ENCODE data around the gene KRT33B. TPM values are rescaled to one million over a fixed set of nuclear protein-coding genes. Genes with fewer than 3 reads are reported as not detected.

Gene KRT33B
- total RNA-seq, 4 donors from 2014 or later: not detected

- Histone ChIP-seq H3K9me3 (no peaks in the 10 kb centered on the region), H3K4me1 (no peaks in the 10 kb centered on the region), H3K4me3 (no peak overlapping the region), H3K27ac (replicated peaks in 1 of 4) (no peak overlapping the region), H3K36me3 (no peaks in the 10 kb centered on the region), H3K27me3 (no peaks in the 10 kb centered on the region)
- WGBS: 86% methylated on average over 9 of the region's 10 CpGs
- TF ChIP-seq CTCF (IDR thresholded peaks at IDR 0.05) (no peak), POLR2A (IDR thresholded peaks at IDR 0.05; ENCODE audit: low read depth) (no peak), POLR2AphosphoS5 (IDR thresholded peaks at IDR 0.05) (no peak), EP300 (IDR thresholded peaks at IDR 0.05) (no peak)
- intact Hi-C loops (cut with DNase I): no loop called here
- no peak for DNase-seq (ENCODE audit: extremely low spot score)
Measured at GRCh38 chr17:41394254-41394996, 24.8 kb upstream of the KRT33B start.

GRCh38 chr17:41393826-41394225, 24.2 kb upstream of the KRT33B start:
- H3K4me3 ChIP-seq: no peak overlapping the region
- H3K9me3 ChIP-seq: no peaks in the 10 kb centered on the region
- no peak overlapping the region for H3K27ac ChIP-seq (replicated peaks in 1 of 4)
- 80% methylated on average over 10 of the region's 10 CpGs for WGBS
- no peaks in the 10 kb centered on the region for H3K36me3 ChIP-seq
- DNase-seq (ENCODE audit: extremely low spot score): no peak
- TF ChIP-seq POLR2A (IDR thresholded peaks at IDR 0.05; ENCODE audit: low read depth): no peak
- TF ChIP-seq EP300 (IDR thresholded peaks at IDR 0.05): no peak
- TF ChIP-seq POLR2AphosphoS5 (IDR thresholded peaks at IDR 0.05): no peak
- TF ChIP-seq CTCF (IDR thresholded peaks at IDR 0.05): no peak
- no peaks in the 10 kb centered on the region for H3K27me3 ChIP-seq
- H3K4me1 ChIP-seq: no peaks in the 10 kb centered on the region
- intact Hi-C loops (cut with DNase I): no loop called here

- WGBS: 60% methylated on average over 5 of the region's 5 CpGs
- DNase-seq (ENCODE audit: extremely low spot score): no peak
- intact Hi-C loops (cut with DNase I): no loop called here
- no peak overlapping the region for H3K27ac ChIP-seq (replicated peaks in 1 of 4)
- no peak overlapping the region for H3K4me3 ChIP-seq
- no peaks in the 10 kb centered on the region for H3K4me1 ChIP-seq
- no peaks in the 10 kb centered on the region for H3K36me3 ChIP-seq
- TF ChIP-seq CTCF (IDR thresholded peaks at IDR 0.05) (no peak), POLR2AphosphoS5 (IDR thresholded peaks at IDR 0.05) (no peak), POLR2A (IDR thresholded peaks at IDR 0.05; ENCODE audit: low read depth) (no peak), EP300 (IDR thresholded peaks at IDR 0.05) (no peak)
- H3K9me3 ChIP-seq: no peaks in the 10 kb centered on the region
- no peaks in the 10 kb centered on the region for H3K27me3 ChIP-seq
Measured at GRCh38 chr17:41393294-41393693, 23.7 kb upstream of the KRT33B start.

- intact Hi-C loops (cut with DNase I): no loop called here
- no peak for TF ChIP-seq CTCF (IDR thresholded peaks at IDR 0.05)
- H3K36me3 ChIP-seq: no peaks in the 10 kb centered on the region
- DNase-seq (ENCODE audit: extremely low spot score): no peak
- H3K27ac ChIP-seq (replicated peaks in 1 of 4): no peak overlapping the region
- H3K9me3 ChIP-seq: peaks cover 0 to 5% (median 1%) of the 10 kb centered on the region in 4 donors
- WGBS: 94% methylated on average over 1 of the region's 1 CpG
- H3K4me1 ChIP-seq: no peaks in the 10 kb centered on the region
- H3K27me3 ChIP-seq: no peaks in the 10 kb centered on the region
- no peak overlapping the region for H3K4me3 ChIP-seq
Measured at GRCh38 chr17:41392278-41392677, 22.7 kb upstream of the KRT33B start.

- no peaks in the 10 kb centered on the region for H3K36me3 ChIP-seq
- no peak for TF ChIP-seq EP300 (IDR thresholded peaks at IDR 0.05)
- no peak for TF ChIP-seq POLR2AphosphoS5 (IDR thresholded peaks at IDR 0.05)
- TF ChIP-seq POLR2A (IDR thresholded peaks at IDR 0.05; ENCODE audit: low read depth): no peak
- no peak for TF ChIP-seq CTCF (IDR thresholded peaks at IDR 0.05)
- H3K4me3 ChIP-seq: no peak overlapping the region
- H3K4me1 ChIP-seq: no peaks in the 10 kb centered on the region
- no peak for DNase-seq (ENCODE audit: extremely low spot score)
- intact Hi-C loops (cut with DNase I): no loop called here
- no peaks in the 10 kb centered on the region for H3K27me3 ChIP-seq
- peaks cover 0 to 10% (median 8%) of the 10 kb centered on the region in 4 donors for H3K9me3 ChIP-seq
- WGBS: 73% methylated on average over 2 of the region's 2 CpGs
- H3K27ac ChIP-seq (replicated peaks in 1 of 4): no peak overlapping the region
Measured at GRCh38 chr17:41391535-41391934, 21.9 kb upstream of the KRT33B start.

All from esophagus muscularis mucosa (tissue), 4 donors.